Smooth muscle cell of the brain vasculature (primary cell): Measurements from ENCODE around the gene PTCH2.
A peak's percentile ranks its signal among the peaks of the same experiment; 100 is the strongest.

Experiments
- DNase-seq: peaks from one replicate; pipeline ENCODE4 v3.0.0-alpha.2; 2012; ENCODE audit warnings: low read depth, low spot score

PTCH2 gene

GRCh38 chr1:44784094-44785028 lies 58.7 kb downstream of the PTCH2 start:
- no peak for DNase-seq

GRCh38 chr1:44783697-44784093 lies 59.4 kb downstream of the PTCH2 start:
- DNase-seq, result no peak

- no peak for DNase-seq
Measured at GRCh38 chr1:44780583-44781121, 62.4 kb downstream of the PTCH2 start.

GRCh38 chr1:44778705-44779576 lies 64.1 kb downstream of the PTCH2 start:
- no peak for DNase-seq

GRCh38 chr1:44777969-44778635 lies 65.0 kb downstream of the PTCH2 start:
- DNase-seq, result no peak

- no peak for DNase-seq
Measured at GRCh38 chr1:44777547-44777946, 65.5 kb downstream of the PTCH2 start.

- no peak for DNase-seq
Measured at GRCh38 chr1:44776730-44777068, 66.4 kb downstream of the PTCH2 start.

- no peak for DNase-seq
Measured at GRCh38 chr1:44775930-44776729, 66.9 kb downstream of the PTCH2 start.

GRCh38 chr1:44775078-44775929 lies 67.7 kb downstream of the PTCH2 start, which contains the start of gene RPS8:
Gene RPS8, plus strand, starts transcription at chr1:44775540. Its CDS starts 57 bp downstream, at chr1:44775597.
- DNase-seq, result peak; percentile 86
